GM23338 (cell line): ENCODE data around the gene GRID1. TPM values are rescaled to one million over a fixed set of nuclear protein-coding genes. Genes with fewer than 3 reads are reported as not detected.

Source experiments
- ATAC-seq: fragments of 200-7000 bp; cut with Tn5 transposase; 3 replicates; pipeline ENCODE4 v1.9.1; 2020
- DNase-seq: peaks from one replicate; pipeline ENCODE4 v3.0.0-alpha.2; 2015; ENCODE audit warnings: low spot score
- H2AFZ ChIP-seq: fragments of 200-600 bp; sonication (generic); 2 replicates; pipeline ENCODE4 v1.8.0; 2016; ENCODE audit warnings: antibody characterized with exemption, mild to moderate bottlenecking, moderate library complexity
- H3F3A ChIP-seq: fragments of 200-600 bp; sonication (generic); replicated peaks from 2 replicates; pipeline ENCODE4 v1.8.0; 2017; ENCODE audit warnings: antibody characterized with exemption, mixed run types, low read depth
- H3K27ac ChIP-seq: fragments of 200-600 bp; sonication (generic); 2 replicates; pipeline ENCODE4 v1.6.1; 2016; ENCODE audit warnings: low read depth
- H3K27me3 ChIP-seq: fragments of 200-600 bp; sonication (generic); 2 replicates; pipeline ENCODE4 v1.8.0; 2016; ENCODE audit warnings: mild to moderate bottlenecking, mixed run types, moderate library complexity; ENCODE audit not compliant: insufficient read depth
- H3K36me3 ChIP-seq: fragments of 200-600 bp; sonication (generic); 2 replicates; pipeline ENCODE4 v1.8.0; 2016; ENCODE audit warnings: mild to moderate bottlenecking; ENCODE audit not compliant: insufficient read depth
- H3K4me1 ChIP-seq: fragments of 200-600 bp; sonication (generic); 2 replicates; pipeline ENCODE4 v1.8.0; 2016; ENCODE audit warnings: mild to moderate bottlenecking, moderate library complexity; ENCODE audit not compliant: insufficient read depth
- H3K4me2 ChIP-seq: fragments of 200-600 bp; sonication (generic); 2 replicates; pipeline ENCODE4 v1.7.1; 2017; ENCODE audit warnings: mixed run types
- H3K4me3 ChIP-seq: fragments of 200-600 bp; sonication (generic); 2 replicates; pipeline ENCODE4 v1.6.1; 2016; ENCODE audit warnings: mixed run types
- H3K79me2 ChIP-seq: fragments of 200-600 bp; sonication (generic); replicated peaks from 2 replicates; pipeline ENCODE4 v1.8.0; 2017; ENCODE audit warnings: mild to moderate bottlenecking; ENCODE audit not compliant: insufficient read depth
- H3K9me2 ChIP-seq: fragments of 200-600 bp; sonication (generic); 2 replicates; pipeline ENCODE4 v1.8.0; 2017; ENCODE audit not compliant: insufficient read depth
- H4K20me1 ChIP-seq: fragments of 200-600 bp; sonication (generic); replicated peaks from 2 replicates; pipeline ENCODE4 v1.8.0; 2017; ENCODE audit warnings: mild to moderate bottlenecking; ENCODE audit not compliant: insufficient read depth
- H3K27ac Mint-ChIP-seq: 2 replicates; pipeline ENCODE4 v1.8.0; 2020; ENCODE audit warnings: inconsistent platforms, mild to moderate bottlenecking, moderate library complexity, mixed read lengths
- H3K27me3 Mint-ChIP-seq: 3 replicates; pipeline ENCODE4 v1.8.0; 2022; ENCODE audit warnings: low read depth, mild to moderate bottlenecking, moderate library complexity, mixed read lengths, inconsistent platforms; ENCODE audit not compliant: insufficient read depth, poor library complexity
- H3K36me3 Mint-ChIP-seq: 3 replicates; pipeline ENCODE4 v1.8.0; 2021; ENCODE audit warnings: low read depth, mild to moderate bottlenecking, inconsistent platforms, moderate library complexity, mixed read lengths
- H3K4me1 Mint-ChIP-seq: 3 replicates; pipeline ENCODE4 v1.8.0; 2020; ENCODE audit warnings: mild to moderate bottlenecking, inconsistent platforms, mixed read lengths
- H3K4me3 Mint-ChIP-seq: 3 replicates; pipeline ENCODE4 v1.8.0; 2021; ENCODE audit warnings: moderate library complexity, mild to moderate bottlenecking, inconsistent platforms, mixed read lengths
- H3K9me3 Mint-ChIP-seq: 3 replicates; pipeline ENCODE4 v1.8.0; 2020; ENCODE audit warnings: moderate library complexity, mild to moderate bottlenecking, inconsistent platforms, mixed read lengths
- ZNF462 ChIP-seq: fragments of 250-450 bp; sonication (Bioruptor Pico); IDR thresholded peaks from 2 replicates; pipeline ENCODE4 v1.5.0; 2020; ENCODE audit warnings: mild to moderate bottlenecking, moderate library complexity
- polyA plus RNA-seq: library from polyadenylated mRNA; unstranded; fragments of >200 nt; fragmentation: Nextera tagmentation; extraction: Ambion mirVana; gene quantifications from 2 replicates; pipeline ENCODE4 v1.2.1, GENCODE V29; 2016
- total RNA-seq: library from RNA; depleted of rRNA; stranded (reverse); fragments of >200 nt; shearing (Covaris generic); gene quantifications from 2 replicates; pipeline ENCODE4 v1.2.3, GENCODE V29; 2014
- TF ChIP-seq, protein P1 (sequence below): IDR thresholded peaks from one replicate; pipeline ENCODE4 v1.6.1; 2018; ENCODE audit warnings: antibody characterized with exemption; ENCODE audit not compliant: unreplicated experiment

GRID1 gene
- total and polyA plus RNA-seq, 2 experiments from 2014 or later = 0.14 to 0.15 TPM

- TF ChIP-seq ZNF462 = no peak
Observed at GRCh38 chr10:85643845-85644525, 722.6 kb downstream of the GRID1 start (continued).

- Histone ChIP-seq H3K79me2 (no peaks in the 10 kb centered on the region), H3K36me3 (no peaks in the 10 kb centered on the region; the same call in 1 of the 2 replicates), H3K27me3 (no peaks in the 10 kb centered on the region), H3K27ac (no peak overlapping the region), H3K4me3 (no peak overlapping the region), H3K4me1 (no peaks in the 10 kb centered on the region), H3K9me2 (no peaks in the 10 kb centered on the region), H4K20me1 (no peaks in the 10 kb centered on the region), H3K4me2 (no peak overlapping the region), H2AFZ (no peak overlapping the region), H3F3A (no peaks in the 10 kb centered on the region)
- H3K27ac Mint-ChIP-seq = no peak overlapping the region
- no peak overlapping the region for H3K4me3 Mint-ChIP-seq
- peaks cover 7% of the 10 kb centered on the region for H3K36me3 Mint-ChIP-seq
- no peaks in the 10 kb centered on the region; the same call in 2 of the 3 replicates for H3K4me1 Mint-ChIP-seq
- ATAC-seq = no peak
- H3K27me3 Mint-ChIP-seq = peaks cover 5% of the 10 kb centered on the region
- no peak for DNase-seq
- H3K9me3 Mint-ChIP-seq = peaks cover 93% of the 10 kb centered on the region
- TF ChIP-seq, protein P1, sequence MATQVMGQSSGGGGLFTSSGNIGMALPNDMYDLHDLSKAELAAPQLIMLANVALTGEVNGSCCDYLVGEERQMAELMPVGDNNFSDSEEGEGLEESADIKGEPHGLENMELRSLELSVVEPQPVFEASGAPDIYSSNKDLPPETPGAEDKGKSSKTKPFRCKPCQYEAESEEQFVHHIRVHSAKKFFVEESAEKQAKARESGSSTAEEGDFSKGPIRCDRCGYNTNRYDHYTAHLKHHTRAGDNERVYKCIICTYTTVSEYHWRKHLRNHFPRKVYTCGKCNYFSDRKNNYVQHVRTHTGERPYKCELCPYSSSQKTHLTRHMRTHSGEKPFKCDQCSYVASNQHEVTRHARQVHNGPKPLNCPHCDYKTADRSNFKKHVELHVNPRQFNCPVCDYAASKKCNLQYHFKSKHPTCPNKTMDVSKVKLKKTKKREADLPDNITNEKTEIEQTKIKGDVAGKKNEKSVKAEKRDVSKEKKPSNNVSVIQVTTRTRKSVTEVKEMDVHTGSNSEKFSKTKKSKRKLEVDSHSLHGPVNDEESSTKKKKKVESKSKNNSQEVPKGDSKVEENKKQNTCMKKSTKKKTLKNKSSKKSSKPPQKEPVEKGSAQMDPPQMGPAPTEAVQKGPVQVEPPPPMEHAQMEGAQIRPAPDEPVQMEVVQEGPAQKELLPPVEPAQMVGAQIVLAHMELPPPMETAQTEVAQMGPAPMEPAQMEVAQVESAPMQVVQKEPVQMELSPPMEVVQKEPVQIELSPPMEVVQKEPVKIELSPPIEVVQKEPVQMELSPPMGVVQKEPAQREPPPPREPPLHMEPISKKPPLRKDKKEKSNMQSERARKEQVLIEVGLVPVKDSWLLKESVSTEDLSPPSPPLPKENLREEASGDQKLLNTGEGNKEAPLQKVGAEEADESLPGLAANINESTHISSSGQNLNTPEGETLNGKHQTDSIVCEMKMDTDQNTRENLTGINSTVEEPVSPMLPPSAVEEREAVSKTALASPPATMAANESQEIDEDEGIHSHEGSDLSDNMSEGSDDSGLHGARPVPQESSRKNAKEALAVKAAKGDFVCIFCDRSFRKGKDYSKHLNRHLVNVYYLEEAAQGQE = no peak
Observed at GRCh38 chr10:85643171-85643844, 723.3 kb downstream of the GRID1 start.
